Stimulated activated CD8-positive, alpha-beta memory T cell treated with anti-CD3 and anti-CD28 coated beads, Interleukin-2, amount 100 ng/mL, for 48 hours (primary cell): ENCODE measurements around the gene GRHL3.
A peak's percentile ranks its signal among the peaks of the same experiment; 100 is the strongest.

Experiments
- DNase-seq, 2 donors: peaks; one replicate each; pipeline ENCODE4 v3.0.0-alpha.2; 2020; ENCODE audit warnings: low read depth in 2 of 2

The GRHL3 gene

DNA sequence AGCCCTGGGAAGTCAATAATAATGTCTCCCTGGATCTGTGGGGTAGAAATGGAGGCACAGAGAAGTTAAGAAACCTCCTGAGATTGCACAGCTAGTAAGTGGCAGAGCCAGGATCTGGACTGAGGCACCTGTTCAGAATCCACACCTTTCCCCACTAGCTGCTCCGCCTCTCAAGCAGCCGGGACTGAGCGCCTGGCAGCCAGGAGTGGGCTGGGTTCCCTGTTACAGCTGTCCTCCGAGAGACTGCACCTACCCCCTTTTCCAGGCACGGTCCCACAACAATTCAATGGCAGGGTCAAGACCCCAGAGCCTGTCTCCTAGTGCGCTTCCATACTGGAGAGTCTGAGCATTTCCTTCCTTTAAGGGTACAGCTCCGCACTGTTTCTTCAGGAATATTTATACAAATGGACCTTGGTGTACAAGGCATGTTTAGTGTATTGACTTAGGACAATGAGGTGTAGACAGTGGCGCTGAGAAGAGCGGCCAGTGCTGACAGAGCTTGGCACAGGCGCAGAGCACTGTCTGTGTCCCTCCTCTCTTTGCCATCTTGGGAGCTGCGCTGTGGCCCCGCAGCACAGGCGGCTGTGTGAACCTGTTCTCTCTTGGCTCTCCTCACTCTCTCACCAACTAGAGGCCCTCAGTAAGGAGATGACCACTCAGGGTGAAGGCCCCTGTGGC, 24.4 kb downstream of the GRHL3 start:
- DNase-seq = no peak

DNA sequence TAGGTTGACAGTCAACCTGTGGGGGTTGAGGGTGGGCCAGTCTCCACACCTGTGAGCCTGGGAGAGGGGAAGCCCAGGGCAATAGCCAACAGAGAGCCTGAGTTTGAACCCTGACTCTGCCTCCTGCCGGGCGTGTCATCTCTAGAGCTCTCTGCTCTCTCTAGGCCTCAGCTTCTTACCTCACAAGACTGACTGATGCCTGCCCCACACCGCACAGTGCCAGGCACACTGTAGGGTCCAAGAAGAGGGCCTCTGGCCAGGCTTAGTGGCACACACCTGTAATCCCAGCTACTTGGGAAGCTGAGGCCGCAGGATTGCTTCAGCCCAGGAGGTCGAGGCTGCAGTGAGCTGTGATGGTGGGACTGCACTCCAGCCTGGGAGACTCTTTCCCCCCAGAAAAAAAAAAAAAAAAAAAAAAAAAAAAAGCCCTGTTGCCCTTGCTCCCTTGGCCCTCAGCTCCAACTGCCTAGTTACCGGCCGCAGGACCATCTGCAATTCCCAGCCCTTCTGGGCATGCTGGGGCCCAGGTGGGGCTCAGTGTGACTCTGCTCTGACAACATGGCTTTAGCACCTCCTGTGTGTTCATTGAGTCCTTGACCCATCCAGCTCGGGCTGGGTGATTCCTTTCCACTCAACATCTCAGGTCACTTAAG, 25.1 kb downstream of the GRHL3 start:
- DNase-seq = no peak

DNA sequence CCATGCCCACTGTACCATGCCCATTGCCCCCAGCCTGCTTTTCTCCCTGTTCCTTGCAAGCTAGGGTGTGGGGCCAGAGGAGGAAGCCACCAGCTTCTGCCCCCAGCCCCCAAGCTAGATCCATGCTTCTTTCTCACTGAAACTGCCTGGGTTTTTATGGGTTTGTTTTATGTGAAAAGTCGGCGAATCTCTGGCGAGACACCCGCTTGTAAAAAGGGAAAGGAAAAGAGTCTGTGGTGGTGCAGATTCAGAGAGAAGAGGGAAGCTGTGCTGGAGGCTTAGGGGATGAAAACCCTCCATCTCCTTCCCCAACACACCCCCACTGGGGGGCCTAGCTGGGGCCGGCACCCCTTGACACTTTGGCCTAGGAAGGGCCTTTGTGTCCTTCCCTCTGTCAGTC, 26.2 kb downstream of the GRHL3 start:
- DNase-seq = no peak

DNA sequence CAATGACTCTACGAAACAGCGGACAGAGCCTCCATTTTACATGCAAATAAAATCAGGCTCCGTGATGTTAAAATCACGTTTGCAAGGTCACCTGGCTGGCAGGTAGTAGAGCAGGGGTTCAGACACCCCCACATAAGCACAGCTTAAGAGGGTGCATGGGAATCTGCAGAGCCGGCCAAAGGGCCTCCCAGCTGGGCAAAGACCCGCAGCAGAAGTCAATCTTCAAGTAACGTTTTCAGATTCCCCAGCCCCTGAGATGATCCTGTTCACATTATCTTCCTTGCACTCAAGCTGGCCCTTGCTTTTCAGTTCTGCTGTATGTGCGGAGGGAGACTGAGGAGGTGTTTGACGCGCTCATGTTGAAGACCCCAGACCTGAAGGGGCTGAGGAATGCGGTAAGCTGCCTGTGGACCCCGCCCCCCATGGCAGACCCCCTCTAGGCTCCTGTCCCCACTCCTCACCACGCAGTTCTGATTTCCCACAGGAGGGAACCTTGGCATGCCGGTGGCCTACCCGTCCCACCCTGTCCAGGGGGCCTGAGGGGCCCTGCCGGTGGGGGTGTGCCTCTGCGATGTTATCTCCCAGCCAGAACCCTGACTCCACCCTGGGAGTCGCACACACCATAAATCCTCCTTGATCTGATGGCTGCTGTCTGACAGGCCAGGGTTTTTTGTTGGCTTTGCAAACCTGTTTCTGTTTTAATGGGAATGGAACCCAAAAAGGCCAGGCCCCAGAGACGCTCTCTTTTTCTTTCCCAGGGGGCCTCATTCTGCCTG, 28.2 kb downstream of the GRHL3 start:
- DNase-seq = no peak

DNA sequence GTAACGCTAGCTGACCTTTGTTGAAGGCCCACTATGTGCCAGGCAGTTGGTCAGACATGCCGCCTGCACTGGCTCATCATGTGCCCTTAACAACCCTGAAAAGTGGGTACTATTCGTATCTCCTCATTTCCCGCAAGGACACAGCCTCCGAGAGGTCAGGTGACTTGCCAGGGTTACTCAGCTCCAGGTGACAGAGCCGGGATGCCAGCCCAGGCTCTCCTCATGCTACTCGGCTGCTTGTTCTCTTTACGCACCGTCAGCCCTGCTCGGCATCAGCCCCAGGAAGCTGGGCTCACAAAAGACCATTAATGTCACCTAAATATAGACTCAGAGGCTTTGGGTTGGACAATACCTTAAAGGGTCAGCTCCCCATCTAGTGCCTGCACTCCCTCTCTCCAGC, 29.0 kb downstream of the GRHL3 start:
- DNase-seq = no peak

DNA sequence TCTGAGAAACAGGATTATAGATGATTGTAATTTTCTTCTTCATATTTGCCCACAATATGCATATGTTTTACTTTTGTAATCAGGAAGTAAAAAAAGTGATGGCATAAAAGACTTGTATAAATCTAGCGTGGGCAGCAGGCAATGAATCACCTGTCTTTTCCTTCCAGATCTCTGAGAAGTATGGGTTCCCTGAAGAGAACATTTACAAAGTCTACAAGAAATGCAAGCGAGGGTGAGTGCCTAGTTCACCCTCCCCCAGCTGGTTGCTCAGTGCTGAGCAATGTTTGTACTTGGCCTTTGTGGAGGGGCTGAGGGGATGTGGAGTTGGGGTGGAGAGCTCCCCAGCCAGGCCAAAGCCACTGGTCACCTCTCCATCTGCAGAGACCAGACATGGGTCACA, 30.7 kb downstream of the GRHL3 start:
- no peak for DNase-seq

DNA sequence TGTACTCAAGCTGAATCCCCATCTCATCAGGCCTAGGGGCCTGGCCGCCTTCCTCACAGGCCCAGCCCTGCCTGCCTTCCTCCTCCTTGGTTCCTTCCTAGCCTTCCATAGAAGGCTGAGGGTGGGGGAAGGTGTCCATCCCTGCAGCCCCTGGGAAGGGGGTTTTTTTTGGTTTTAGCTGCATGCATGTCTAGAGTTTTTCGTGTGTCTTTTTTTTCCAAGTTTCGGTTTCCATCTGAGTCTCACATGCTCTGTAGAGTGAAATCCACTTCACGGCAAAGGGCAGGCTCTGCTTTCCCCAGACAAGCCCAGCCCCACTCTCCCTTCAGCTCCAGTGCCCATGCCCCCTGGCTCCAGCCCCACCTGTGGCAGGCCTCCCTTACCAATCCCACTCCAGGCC, 32.1 kb downstream of the GRHL3 start:
- DNase-seq = no peak

DNA sequence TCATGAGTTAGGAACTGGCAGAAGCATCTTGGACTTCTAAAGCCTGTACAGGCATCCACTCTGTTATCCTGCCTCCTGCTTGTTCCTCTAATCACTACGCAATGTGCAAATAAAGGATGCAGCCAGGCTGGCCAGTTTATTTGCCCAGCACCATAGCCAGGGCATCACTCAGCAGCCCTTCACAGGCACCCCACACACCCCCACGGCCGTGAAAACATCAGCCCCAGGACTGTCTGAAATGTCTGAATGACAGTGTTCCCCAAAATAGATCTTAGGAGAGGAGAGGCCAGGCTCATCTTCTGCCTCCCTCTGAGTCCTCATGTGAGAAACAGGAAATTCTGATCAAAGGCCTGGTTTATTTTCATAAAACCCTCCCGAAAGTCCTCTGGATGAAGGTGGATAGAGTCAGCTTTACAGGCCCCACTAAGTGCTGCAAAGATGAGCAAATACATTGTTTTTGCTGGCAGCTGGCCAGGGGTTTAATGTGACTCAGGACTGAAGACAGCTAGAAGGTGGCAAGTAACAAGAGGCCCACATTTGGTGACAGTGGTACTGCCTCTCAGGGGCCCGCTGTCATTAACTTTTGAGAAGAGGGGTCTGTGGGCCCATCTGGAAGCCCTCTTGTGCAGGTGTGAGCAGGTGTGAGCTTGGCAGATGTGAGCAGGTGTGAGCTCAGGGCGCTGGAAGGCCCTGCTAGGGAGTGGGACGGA, 32.9 kb downstream of the GRHL3 start:
- DNase-seq = peak in 1 of 2 donors; percentile 34

DNA sequence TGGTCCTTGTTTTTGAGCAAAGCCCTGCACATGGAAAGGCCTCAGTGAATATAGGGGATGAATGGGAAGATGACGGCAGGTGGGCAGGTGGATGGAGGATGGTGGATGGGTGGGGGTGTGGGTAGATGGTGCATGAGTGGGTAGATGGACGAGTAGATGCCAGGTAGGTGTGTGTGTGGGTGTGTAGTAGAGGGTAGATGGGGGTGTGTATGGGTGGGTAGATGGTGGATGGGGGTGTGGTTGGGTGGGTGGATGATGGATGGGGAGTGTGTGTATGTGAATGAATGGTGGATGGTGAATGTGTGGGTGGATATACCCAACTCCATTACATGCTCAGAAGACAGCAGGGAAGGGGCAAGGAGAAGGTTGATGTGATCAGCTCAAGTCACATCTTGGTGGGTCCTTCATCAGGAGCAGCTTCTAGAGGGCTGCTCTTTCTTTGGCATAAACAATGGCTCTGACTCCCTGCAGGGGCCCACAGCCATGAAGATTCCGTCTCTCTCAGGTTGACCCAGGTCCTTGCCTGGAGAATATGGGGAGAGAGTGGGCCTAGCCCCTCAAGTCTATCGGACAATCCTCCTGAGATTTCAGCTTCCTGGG, 34.2 kb downstream of the GRHL3 start:
- DNase-seq = no peak

DNA sequence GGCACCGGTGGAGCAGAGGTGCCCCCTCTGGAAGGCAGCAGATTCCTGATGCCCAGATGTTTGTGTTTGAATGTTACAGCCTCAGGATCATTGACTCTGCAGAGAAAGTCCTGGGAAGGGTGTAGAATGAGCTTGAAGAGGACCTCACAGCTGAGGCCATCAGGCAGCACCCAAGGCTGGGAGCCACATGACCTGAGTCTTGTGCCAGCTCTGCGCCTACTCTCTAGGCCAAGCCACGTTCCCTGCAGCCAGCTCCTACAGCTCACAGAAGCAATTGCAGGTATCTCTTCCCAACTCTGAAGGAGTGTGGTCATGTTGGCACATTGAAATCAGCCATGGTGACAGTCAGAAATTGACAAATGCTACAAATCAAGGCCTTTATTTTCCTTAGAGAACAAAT, 36.3 kb downstream of the GRHL3 start:
- no peak for DNase-seq

GRCh38 chr1:24357038-24357437, 37.9 kb downstream of the GRHL3 start:
- DNase-seq = no peak

- no peak for DNase-seq
Measured at GRCh38 chr1:24360681-24361080, 41.5 kb downstream of the GRHL3 start.

DNA sequence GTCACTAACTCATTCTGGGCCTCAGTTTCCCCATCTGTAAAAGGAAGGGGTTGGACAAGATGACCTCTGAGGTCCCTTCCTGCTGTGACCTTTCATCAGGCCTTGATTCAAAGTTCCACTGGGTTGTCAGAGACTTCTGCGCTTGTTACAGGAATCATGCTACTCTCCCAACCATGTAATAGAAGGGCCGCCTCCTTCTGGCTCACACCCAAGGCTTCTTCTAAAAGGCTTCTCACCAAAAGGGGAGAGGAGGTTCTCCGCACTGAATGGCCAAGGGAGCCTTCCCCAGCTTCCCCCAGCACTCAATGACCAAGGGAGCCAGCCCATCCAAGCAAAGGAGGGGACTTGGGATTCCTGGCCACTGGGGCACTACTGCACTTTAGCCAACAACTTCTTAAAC, 42.7 kb downstream of the GRHL3 start:
- no peak for DNase-seq

DNA sequence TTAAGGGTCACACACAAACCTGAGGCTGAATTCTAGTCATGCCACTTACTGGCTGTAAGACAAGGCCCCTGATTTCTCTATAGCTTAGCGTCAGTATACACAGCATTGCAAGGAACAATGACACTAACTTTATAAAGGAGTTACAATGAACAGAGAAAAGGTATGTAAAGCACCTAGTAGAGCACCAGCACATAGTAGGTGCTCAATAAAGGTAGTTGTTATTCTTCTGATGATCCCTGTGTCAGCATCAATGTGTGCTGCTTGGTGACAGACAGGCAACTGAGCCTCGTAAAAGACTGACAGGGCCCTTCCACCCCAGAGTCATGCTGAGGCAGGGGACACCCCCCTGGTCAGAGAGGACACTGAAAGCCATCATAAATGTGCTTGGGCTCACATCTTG, 43.2 kb downstream of the GRHL3 start:
- no peak for DNase-seq

DNA sequence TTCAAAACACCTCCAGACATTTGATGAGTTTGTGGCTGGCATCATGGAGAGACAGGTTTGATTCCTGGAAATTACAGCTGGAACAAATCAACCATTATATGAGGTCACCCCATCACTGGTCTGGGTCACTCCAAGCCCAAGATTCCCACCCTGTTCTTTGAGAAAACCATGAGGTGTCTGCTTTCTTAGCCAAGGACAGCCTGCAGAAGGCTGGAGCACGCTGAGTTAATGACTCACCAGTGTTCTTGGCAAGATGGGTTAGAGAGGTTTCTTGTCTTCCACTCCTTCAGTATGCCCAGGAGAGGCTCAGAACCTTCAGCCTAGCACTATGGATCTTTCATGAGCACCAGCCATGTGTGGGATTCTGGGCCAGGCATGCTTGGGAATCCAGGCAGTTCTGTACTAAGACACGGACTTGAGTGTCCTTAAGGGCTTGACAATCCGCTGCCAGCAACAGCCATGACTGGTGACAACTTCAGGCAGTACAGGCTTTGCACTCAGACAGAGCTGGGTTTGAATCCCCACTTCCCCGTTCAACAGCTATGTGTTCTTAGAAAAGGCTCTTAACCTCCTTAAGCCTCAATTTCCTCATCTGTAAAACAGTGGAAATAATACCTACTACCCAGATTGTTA, 43.9 kb downstream of the GRHL3 start:
- DNase-seq = no peak

DNA sequence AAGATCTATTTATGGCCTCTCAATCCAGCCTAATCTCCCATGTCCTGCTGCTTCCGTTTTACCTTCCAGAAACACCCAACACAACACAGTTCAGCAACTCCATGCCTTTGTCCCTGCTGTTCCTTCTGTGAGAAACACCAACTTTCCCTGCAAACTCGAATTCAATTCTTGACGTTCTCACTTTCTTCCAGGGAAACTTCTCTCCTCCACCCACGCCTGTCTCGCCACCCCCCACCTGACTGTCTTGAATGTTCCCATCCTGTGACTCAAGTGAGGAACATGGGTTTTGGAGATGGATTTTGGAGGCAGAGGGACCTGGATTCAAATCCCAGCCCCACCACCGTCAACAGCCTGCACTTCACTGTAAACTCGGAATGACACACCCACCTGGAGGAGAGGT, 44.8 kb downstream of the GRHL3 start:
- no peak for DNase-seq

GRCh38 chr1:24364605-24364974, 45.4 kb downstream of the GRHL3 start:
- DNase-seq = no peak

DNA sequence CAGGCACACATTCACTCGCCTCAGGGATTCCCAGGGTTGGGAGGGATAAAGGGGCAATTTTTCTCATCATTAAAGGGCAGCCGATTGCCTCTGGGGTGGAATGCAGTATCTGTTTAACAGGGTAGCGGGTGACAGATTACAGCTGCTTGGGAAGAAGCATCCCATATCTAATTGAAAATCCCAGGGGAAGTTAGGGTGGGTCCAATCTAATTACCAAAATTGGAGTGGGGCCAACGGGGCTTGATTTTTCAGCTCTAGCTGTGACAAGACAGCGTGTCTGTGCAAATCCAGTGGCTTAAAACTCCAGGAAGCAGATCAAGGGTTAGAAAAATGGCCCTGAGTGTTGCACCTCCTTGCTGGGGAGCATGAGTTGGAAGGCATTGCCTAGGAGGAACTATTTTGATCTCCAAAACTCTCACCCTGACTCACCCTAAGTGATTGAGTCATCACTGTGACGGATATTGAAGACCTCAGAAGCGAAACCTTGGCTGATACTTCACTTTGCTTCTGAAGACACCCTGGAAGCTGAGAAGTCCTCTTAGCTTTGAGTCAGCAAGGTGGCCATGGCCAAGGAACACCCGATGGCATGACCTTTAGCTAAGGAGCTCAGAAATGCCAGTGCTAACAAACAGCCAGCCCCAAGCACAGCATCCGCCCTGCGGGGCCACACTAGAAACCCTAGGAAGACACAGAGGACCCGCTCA, 46.0 kb downstream of the GRHL3 start:
- DNase-seq = no peak

DNA sequence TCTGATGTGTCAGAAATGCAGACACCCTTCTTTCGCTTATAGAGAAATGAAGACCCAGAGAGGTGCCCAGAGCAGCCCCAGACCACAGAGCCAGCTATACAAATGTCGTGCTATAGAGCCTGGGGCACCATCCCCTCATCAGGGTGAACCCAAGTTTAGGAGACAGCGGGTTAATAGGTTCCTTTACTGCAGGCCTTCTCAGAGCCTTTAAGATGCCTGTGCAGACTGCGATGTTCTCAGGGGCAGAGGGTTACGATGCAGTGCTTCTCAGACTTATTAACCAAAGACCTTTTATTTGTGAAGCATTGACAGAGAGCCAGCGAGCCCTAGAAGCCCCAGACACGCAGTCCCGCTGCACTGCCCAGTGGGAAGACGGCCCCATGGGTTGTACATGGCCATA, 47.5 kb downstream of the GRHL3 start:
- no peak for DNase-seq

DNA sequence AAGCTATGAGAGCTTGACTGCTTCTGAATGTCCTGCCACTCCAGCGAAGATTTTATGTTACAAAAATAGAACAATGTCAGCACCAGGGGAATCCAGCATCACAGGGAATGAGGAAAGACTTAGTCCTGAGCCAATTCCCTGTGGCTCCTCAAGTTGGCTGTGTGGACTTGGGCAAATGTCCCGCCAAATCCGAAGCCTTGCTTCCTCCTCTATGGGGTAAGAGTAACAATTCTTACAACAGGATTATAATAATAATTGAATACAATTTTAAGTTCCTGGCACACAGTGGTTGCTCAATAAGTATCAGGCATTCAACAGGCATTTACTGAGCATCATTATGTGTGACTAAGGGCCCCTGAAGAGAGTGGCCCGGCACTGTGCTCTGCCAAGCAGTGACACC, 50.0 kb downstream of the GRHL3 start:
- DNase-seq = no peak

DNA sequence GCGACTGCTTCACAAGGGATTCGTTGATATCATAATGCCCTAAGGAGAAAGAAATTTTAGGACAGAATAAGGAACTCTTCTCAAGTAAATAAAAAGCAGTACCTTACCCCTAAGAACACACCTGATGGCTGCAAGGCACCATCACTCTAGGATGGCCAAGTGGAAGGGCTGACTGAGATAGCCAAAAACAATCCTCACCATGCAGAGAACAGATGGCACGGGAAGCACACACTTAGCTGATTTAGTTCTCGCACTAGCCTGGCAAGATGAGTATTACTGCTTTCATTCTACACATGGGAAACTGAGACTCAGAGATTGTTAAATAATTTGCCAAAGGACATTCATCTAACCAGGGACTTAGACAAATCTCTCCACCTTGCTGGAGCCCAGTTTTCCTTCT, 50.6 kb downstream of the GRHL3 start:
- DNase-seq = no peak
